LNCaP clone FGC (cell line): Measurements from ENCODE around the gene ADPRH.
"Not testable (repeated sequence)": the region's sequence is repeated elsewhere in the genome, so short reads cannot be mapped to it uniquely, and the experiment has no call there.

ENCODE experiments used
- DNase-seq: peaks from one replicate; pipeline ENCODE4 v3.0.0-alpha.2; 2011; ENCODE audit warnings: low read depth
- H3K4me3 ChIP-seq: 2 replicates; pipeline ENCODE4 v1.5.1; 2011; ENCODE audit warnings: mild to moderate bottlenecking, low read depth, low read length, control low read depth
- CTCF ChIP-seq: IDR thresholded peaks from 2 replicates; pipeline ENCODE4 v1.5.1; 2012; ENCODE audit warnings: mild to moderate bottlenecking; ENCODE audit not compliant: control insufficient read depth, insufficient read depth; ENCODE audit errors: extremely low read depth

ADPRH gene

GRCh38 chr3:119559441-119559963 is 19.8 kb upstream of the ADPRH start, which contains the start of gene CD80:
Gene CD80 (minus strand): TSS chr3:119559614. CDS start chr3:119557728, 1,886 bp downstream.
- TF ChIP-seq CTCF, result peak; percentile 60
- no peak within 1 kb of the TSS for H3K4me3 ChIP-seq
- DNase-seq, result peak; percentile 39

- DNase-seq, result no peak
- TF ChIP-seq CTCF, result no peak
- H3K4me3 ChIP-seq, result no peak overlapping the region
Measured at GRCh38 chr3:119560160-119560559, 19.1 kb upstream of the ADPRH start.

- no peak overlapping the region for H3K4me3 ChIP-seq
- no peak for DNase-seq
- TF ChIP-seq CTCF, result no peak
Measured at GRCh38 chr3:119562307-119562961, 16.9 kb upstream of the ADPRH start.

GRCh38 chr3:119563334-119563733 is 16.0 kb upstream of the ADPRH start:
- not testable (repeated sequence) for H3K4me3 ChIP-seq, DNase-seq

GRCh38 chr3:119569156-119569555 is 10.1 kb upstream of the ADPRH start:
- no peak for DNase-seq
- no peak for TF ChIP-seq CTCF
- no peak overlapping the region for H3K4me3 ChIP-seq

GRCh38 chr3:119570229-119570628 is 9.1 kb upstream of the ADPRH start:
- no peak for DNase-seq
- no peak overlapping the region for H3K4me3 ChIP-seq
- no peak for TF ChIP-seq CTCF

GRCh38 chr3:119571230-119571629 is 8.1 kb upstream of the ADPRH start:
- H3K4me3 ChIP-seq, result no peak overlapping the region
- no peak for TF ChIP-seq CTCF
- DNase-seq, result no peak
